AG04449 (cell line): Measurements from ENCODE around the gene LPP.

Experiments
- CTCF ChIA-PET: fragments of 350-600 bp; formaldehyde crosslinking; extraction: SDS; loops from one replicate; lab custom pipeline; 2021; ENCODE audit warnings: antibody characterized with exemption; lab: Yijun Ruan, JAX
- POLR2A ChIA-PET: fragments of 400-600, 350-600 bp; formaldehyde crosslinking; extraction: SDS; loops from one replicate; lab custom pipeline; 2020; ENCODE audit warnings: antibody characterized with exemption, inconsistent platforms; lab: Yijun Ruan, JAX
- DNase-seq: peaks from one replicate; pipeline ENCODE4 v3.0.0-alpha.2; 2010; ENCODE audit warnings: low read depth, low spot score
- H3K4me3 ChIP-seq: 2 replicates; pipeline ENCODE4 v1.5.1; 2011; ENCODE audit warnings: low read depth, mild to moderate bottlenecking, control low read depth, low read length
- TF ChIP-seq, protein P1 (sequence below): IDR thresholded peaks from one replicate; pipeline ENCODE4 v1.5.1; 2011; ENCODE audit warnings: mild to moderate bottlenecking, moderate library complexity, low read length, control low read depth, inconsistent platforms; ENCODE audit not compliant: insufficient read depth; ENCODE audit errors: missing control alignments

Gene LPP

DNA sequence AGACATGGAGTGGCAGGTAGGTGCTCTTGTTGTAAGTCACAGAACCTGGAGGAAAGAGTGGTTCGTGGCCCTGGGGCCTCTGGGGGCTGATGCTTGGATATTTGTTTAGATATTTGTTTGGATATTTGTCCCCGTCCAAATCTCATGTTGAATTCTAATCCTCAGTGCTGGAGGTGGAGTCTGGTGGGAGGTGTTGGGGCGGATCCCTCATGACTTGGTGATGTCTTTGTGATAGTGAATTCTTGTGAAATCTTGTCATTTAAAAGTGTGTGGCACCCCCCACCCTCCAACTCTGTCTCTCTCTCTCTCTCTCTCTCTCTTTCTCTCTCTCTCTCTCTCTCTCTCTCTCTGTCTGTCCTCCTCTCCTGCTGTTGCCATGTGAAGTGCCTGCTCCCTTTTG is 122.4 kb downstream of the LPP start:
- TF ChIP-seq, protein P1, sequence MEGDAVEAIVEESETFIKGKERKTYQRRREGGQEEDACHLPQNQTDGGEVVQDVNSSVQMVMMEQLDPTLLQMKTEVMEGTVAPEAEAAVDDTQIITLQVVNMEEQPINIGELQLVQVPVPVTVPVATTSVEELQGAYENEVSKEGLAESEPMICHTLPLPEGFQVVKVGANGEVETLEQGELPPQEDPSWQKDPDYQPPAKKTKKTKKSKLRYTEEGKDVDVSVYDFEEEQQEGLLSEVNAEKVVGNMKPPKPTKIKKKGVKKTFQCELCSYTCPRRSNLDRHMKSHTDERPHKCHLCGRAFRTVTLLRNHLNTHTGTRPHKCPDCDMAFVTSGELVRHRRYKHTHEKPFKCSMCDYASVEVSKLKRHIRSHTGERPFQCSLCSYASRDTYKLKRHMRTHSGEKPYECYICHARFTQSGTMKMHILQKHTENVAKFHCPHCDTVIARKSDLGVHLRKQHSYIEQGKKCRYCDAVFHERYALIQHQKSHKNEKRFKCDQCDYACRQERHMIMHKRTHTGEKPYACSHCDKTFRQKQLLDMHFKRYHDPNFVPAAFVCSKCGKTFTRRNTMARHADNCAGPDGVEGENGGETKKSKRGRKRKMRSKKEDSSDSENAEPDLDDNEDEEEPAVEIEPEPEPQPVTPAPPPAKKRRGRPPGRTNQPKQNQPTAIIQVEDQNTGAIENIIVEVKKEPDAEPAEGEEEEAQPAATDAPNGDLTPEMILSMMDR = no peak
- POLR2A ChIA-PET = interaction anchor here (0.8 kb wide), 1 partner anchor 8 kb away, joined by 4 read pairs; no protein-coding TSS in a partner anchor
- H3K4me3 ChIP-seq = no peak overlapping the region
- CTCF ChIA-PET = interaction anchor here (1.9 to 2.3 kb wide), 2 partner anchors 536 to 538 kb away, joined by 7 to 11 read pairs; no protein-coding TSS in a partner anchor
- no peak for DNase-seq

DNA sequence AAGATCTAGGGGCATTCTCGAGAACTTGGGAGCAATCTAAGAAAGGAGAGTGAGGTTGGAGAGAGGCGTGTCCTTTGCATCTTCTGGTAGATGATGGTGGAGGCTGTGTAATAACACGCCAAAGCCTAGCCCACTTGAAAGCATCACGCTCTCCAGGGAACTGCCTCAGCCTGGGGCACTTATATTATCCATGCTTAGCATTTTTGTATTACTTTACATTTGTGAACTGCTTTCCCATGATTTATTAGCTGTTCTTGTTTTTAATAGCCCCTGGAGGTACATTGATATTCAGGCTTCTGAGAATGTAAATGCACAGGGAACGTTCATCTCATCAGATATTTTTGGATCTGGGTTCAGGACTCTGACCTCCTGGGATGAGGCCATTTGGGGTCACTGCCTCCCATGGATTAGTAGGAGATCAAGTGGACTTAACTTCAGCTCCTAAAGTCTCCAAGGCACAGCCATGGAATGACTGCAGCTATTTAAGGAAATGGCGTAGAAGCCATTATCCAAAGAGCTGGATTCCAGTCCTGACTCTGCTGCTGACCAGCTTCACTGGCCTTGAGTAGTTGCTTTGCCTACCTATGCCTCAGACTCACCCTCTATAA is 124.9 kb downstream of the LPP start:
- TF ChIP-seq, protein P1 = no peak
- ChIA-PET CTCF (interaction anchor here (1.2 to 1.4 kb wide), 5 partner anchors 536 to 682 kb away, joined by 3 to 5 read pairs (median 4); no protein-coding TSS in a partner anchor), POLR2A (no interaction called here)
- H3K4me3 ChIP-seq = no peak overlapping the region
- DNase-seq = no peak

DNA sequence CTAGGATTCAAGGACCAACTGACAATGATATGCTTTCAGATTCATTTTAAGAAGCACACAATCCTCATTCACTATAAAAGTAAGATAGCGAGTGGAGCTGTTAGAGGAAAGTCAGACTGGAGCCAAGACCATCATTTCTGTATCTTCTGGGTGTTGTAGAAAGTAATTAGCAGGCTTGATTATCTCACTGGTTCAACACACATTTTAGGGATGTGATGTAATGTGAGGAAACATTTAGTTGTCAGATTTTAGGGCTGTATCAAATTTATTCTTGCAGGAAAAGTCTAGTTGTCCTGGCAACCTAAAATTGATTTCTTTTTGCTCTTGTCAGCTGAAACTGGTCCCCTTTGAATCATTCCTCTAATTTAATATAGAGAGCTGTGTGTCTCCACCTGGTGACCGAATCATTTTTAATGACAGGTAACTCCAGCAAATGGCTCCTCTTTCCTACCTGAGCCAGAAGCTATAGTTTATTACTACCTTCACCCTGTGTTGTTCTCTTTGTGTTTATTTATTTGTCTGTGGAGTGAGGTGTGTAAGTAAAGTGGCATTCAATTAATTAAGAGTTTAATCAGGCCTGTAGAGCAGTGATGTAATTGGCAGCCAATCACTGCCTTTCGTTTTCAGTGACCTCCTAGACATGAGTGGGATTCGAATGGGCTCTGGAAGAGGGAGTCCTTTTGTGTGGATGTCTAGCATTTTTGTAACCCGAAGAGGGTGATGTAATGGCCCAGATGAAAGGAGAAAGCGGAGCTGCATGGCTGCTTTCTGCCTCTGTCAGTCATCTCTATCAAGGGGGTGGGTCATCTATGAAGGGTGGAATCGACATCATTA is 125.8 kb downstream of the LPP start:
- POLR2A ChIA-PET = no interaction called here
- DNase-seq = no peak
- CTCF ChIA-PET = interaction anchor here (1.2 to 1.4 kb wide), 3 partner anchors 537 to 681 kb away, joined by 3 to 5 read pairs (median 4); no protein-coding TSS in a partner anchor
- no peak overlapping the region for H3K4me3 ChIP-seq
- TF ChIP-seq, protein P1 = no peak

DNA sequence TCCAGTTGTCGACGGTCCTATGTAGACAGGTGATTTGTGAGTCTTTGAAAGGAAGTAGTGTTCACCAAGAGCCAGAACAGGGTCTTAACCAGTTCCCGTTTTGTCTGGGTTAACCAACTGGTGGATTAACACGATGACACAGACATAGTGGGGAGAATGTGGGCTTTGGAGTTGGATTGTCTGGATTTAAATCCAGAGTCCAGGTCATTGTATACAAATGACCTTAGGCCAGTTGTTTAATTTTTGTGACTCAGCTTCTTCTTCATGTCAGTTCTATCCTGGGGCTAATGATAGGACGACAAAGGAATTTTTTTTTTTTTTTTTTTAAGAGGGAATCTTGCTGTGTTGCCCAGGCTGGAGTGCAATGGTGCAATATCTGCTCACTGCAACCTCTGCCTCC is 126.7 kb downstream of the LPP start:
- no peak for DNase-seq
- POLR2A ChIA-PET = no interaction called here
- CTCF ChIA-PET = interaction anchor here (2.7 kb wide), 1 partner anchor 674 kb away, joined by 7 read pairs; no protein-coding TSS in a partner anchor
- TF ChIP-seq, protein P1 = no peak
- H3K4me3 ChIP-seq = no peak overlapping the region

DNA sequence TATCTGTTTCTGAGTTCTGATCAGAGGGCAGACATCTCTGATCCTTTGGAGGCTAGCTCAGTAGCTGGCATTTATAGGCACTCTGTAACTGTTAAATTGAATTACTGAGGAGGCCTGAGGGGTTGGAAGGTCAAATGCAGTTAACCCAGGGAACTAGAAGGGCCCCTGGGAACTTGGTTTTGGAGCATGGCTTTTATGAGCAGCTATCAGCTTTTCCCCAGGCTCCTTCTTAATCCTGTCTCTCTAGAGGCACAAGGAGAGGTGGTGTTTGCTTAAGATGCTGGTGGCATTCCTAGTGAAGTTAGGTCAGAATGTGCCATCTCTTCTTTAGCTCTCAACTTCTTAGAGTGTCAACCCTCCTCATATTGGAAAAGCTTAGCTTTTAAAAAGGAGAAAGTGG is 128.9 kb downstream of the LPP start:
- no peak for DNase-seq
- H3K4me3 ChIP-seq = no peak overlapping the region
- CTCF ChIA-PET = interaction anchor here (0.9 to 2.7 kb wide), 4 partner anchors 9 to 672 kb away, joined by 3 to 7 read pairs (median 4); no protein-coding TSS in a partner anchor
- TF ChIP-seq, protein P1 = no peak
- POLR2A ChIA-PET = no interaction called here

DNA sequence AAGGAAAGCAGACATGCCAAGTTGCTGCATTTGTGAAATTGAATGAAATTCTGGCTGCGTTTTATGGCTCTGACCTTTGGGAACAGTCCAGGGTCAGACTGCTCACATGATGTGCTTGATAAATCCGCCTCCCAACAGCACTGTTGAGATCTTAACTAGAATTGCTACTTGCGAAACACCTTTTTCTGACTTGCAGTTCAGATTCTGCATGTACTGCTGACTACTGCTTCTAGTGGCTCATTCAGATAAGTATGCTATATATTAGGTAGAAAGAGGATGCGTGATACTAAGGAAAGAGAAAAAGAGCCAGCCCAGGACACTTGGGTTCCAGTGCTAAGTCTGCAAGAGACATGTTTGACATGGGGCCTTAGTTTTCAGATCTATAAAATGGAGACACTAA is 129.4 kb downstream of the LPP start:
- TF ChIP-seq, protein P1 = no peak
- no peak overlapping the region for H3K4me3 ChIP-seq
- POLR2A ChIA-PET = no interaction called here
- CTCF ChIA-PET = interaction anchor here (0.9 to 1.4 kb wide), 3 partner anchors 9 to 20 kb away, joined by 3 to 5 read pairs (median 4); no protein-coding TSS in a partner anchor
- no peak for DNase-seq
